Right renal pelvis (tissue), 4 donors: ENCODE measurements around the gene TCF19. TPM values are rescaled to one million over a fixed set of nuclear protein-coding genes. Genes with fewer than 3 reads are reported as not detected.

ENCODE experiments used
- DNase-seq, 4 donors: peaks; one replicate each; pipeline ENCODE4 v3.0.0-alpha.2; 2013; ENCODE audit warnings: low read depth in 4 of 4, low spot score in 3 of 4, missing footprints in 1 of 4
- polyA plus RNA-seq, 4 donors: library from polyadenylated mRNA; unstranded; fragments of 120-200 nt; gene quantifications; one replicate each; pipeline ENCODE4 v1.2.1, GENCODE V29; 2013; ENCODE audit not compliant: insufficient read length in 4 of 4

Gene TCF19
- polyA plus RNA-seq, 4 donors = 17.2 to 20.1 (median 18.1) TPM

GRCh38 chr6:31202259-31203166 is 44.1 kb downstream of the TCF19 start:
- no peak for DNase-seq

GRCh38 chr6:31203345-31203979 is 45.1 kb downstream of the TCF19 start:
- no peak for DNase-seq

- DNase-seq = no peak
These were observed 46.4 kb downstream of the TCF19 start for GRCh38 chr6:31204751-31205145.

DNA sequence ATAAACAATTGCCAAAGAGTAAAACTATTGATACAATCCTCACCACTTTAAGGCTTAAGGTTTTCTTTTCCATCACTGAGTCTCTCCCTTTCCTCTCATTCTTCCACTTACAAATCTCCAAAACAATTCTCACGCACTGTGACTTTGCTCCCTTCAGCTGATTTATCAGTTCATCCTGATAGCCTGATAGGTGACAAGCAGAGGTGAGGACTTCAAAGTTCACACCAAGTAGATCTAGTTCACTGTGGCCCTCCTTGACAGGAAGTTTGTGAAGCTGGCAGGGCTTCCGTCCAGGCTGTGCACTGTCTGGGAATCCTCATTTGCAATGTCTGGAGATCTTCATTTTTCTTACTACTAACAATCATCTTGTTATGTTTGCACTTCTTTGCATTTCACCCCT is 47.2 kb downstream of the TCF19 start:
- DNase-seq = no peak

GRCh38 chr6:31208506-31208905 is 50.1 kb downstream of the TCF19 start:
- DNase-seq = no peak

GRCh38 chr6:31209137-31209536 is 50.7 kb downstream of the TCF19 start:
- no peak for DNase-seq

DNA sequence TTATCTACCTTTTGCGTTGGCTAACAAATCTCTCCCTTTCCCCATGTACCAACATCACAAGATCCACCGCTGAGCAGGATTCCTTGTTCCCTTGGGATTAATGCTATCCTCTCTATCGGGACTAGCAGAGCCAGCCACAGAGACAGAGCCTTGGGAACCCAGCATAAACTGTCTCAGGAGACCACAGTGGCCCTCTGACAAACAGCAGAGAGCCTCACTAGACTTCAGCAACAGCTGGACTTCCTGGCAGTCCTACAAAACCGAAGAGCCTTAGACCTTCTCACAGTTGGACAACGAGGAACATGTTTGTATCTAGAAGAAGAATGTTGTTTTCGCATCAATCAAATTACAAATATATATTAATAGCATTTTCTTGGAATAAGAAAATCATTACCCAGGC is 51.7 kb downstream of the TCF19 start:
- no peak for DNase-seq

GRCh38 chr6:31210741-31211532 is 52.5 kb downstream of the TCF19 start:
- DNase-seq = no peak

Other genes starting within 250 kb of the TCF19 start
- gene VARS2, start 244.4 kb upstream of the TCF19 start, polyA plus RNA-seq = 10 to 100 TPM; 30.5 to 47.1 (median 35.5) TPM
- 1 to 10 TPM; 1.0 to 1.8 (median 1.5) TPM for gene SFTA2, start 226.4 kb upstream of the TCF19 start, polyA plus RNA-seq
- gene MUCL3, start 217.6 kb upstream of the TCF19 start, polyA plus RNA-seq = under 1 TPM in 2 of 4 donors, not detected in 2; 0.05 to 0.06 TPM
- under 1 TPM in 1 of 4 donors, not detected in 3; 0.01 TPM for gene MUC21, start 174.9 kb upstream of the TCF19 start, polyA plus RNA-seq
- gene MUC22, start 148.1 kb upstream of the TCF19 start, polyA plus RNA-seq = not detected
- not detected for gene C6orf15, start 46.0 kb upstream of the TCF19 start, polyA plus RNA-seq
- under 1 TPM in 2 of 4 donors, not detected in 2; 0.29 to 0.59 TPM for gene PSORS1C1, start 43.8 kb upstream of the TCF19 start, polyA plus RNA-seq
- under 1 TPM in 1 of 4 donors, not detected in 3; 0.03 TPM for gene CDSN, start 38.1 kb upstream of the TCF19 start, polyA plus RNA-seq
- not detected for gene PSORS1C2, start 19.5 kb upstream of the TCF19 start, polyA plus RNA-seq
- gene CCHCR1, start 787 bp upstream of the TCF19 start, polyA plus RNA-seq = 10 to 100 TPM; 26.1 to 33.6 (median 29.8) TPM
- 1 to 10 TPM; 1.6 to 7.3 (median 3.0) TPM for gene POU5F1, start 12.1 kb downstream of the TCF19 start, polyA plus RNA-seq
- gene HLA-C, start 113.5 kb downstream of the TCF19 start, polyA plus RNA-seq = 100 to 1,000 TPM in 2 of 4 donors, 10 to 100 TPM in 2; 91.2 to 180 (median 118) TPM
- gene HLA-B, start 198.6 kb downstream of the TCF19 start, polyA plus RNA-seq = 100 to 1,000 TPM; 110 to 214 (median 158) TPM
- 10 to 100 TPM in 1 of 4 donors, 1 to 10 TPM in 3; 3.3 to 12.2 (median 7.9) TPM for gene MICA, start 245.0 kb downstream of the TCF19 start, polyA plus RNA-seq